ENCODE results near the gene SLIT3.

The SLIT3 gene

GRCh38 chr5:169104937-169105494 is 195.9 kb downstream of the SLIT3 start:
- Mint-ChIP-seq H3K4me1 (no peaks in the 10 kb centered on the region), H3K36me3 (no peaks in the 10 kb centered on the region), H3K27ac (no peak overlapping the region), H3K27me3 (no peaks in the 10 kb centered on the region), H3K4me3 (no peak overlapping the region), H3K9me3 (peaks cover 0 to 4% of the 10 kb centered on the region in 2 donors)
- ATAC-seq (replicated peaks) = no peak
- DNase-seq = no peak

GRCh38 chr5:169103586-169104181 is 197.3 kb downstream of the SLIT3 start:
- Mint-ChIP-seq H3K27ac (no peak overlapping the region), H3K36me3 (no peaks in the 10 kb centered on the region), H3K4me3 (no peak overlapping the region), H3K4me1 (no peaks in the 10 kb centered on the region), H3K27me3 (no peaks in the 10 kb centered on the region), H3K9me3 (peaks cover 0 to 2% of the 10 kb centered on the region in 2 donors)
- no peak for ATAC-seq (replicated peaks)
- DNase-seq = no peak

- Mint-ChIP-seq H3K4me3 (no peak overlapping the region), H3K9me3 (peaks cover 0 to 2% of the 10 kb centered on the region in 2 donors), H3K27ac (no peak overlapping the region), H3K4me1 (no peaks in the 10 kb centered on the region), H3K36me3 (no peaks in the 10 kb centered on the region), H3K27me3 (peaks cover 0 to 4% of the 10 kb centered on the region in 2 donors)
- ATAC-seq (replicated peaks) = no peak
- no peak for DNase-seq
Observed at GRCh38 chr5:169101966-169102365, 199.0 kb downstream of the SLIT3 start.

GRCh38 chr5:169100735-169101075 is 200.2 kb downstream of the SLIT3 start:
- Mint-ChIP-seq H3K4me3 (no peak overlapping the region), H3K4me1 (no peaks in the 10 kb centered on the region), H3K27ac (no peak overlapping the region), H3K9me3 (peaks cover 0 to 2% of the 10 kb centered on the region in 2 donors), H3K36me3 (no peaks in the 10 kb centered on the region), H3K27me3 (peaks cover 0 to 4% of the 10 kb centered on the region in 2 donors)
- no peak for DNase-seq
- ATAC-seq (replicated peaks) = no peak

GRCh38 chr5:169099801-169100734 is 200.9 kb downstream of the SLIT3 start:
- H3K9me3 Mint-ChIP-seq = peaks cover 0 to 1% of the 10 kb centered on the region in 2 donors
- H3K4me1 Mint-ChIP-seq = no peaks in the 10 kb centered on the region
- H3K4me3 Mint-ChIP-seq = no peak overlapping the region
- peaks cover 0 to 4% of the 10 kb centered on the region in 2 donors for H3K27me3 Mint-ChIP-seq
- no peak for ATAC-seq (replicated peaks)
- DNase-seq = no peak
- no peak overlapping the region for H3K27ac Mint-ChIP-seq
- H3K36me3 Mint-ChIP-seq = no peaks in the 10 kb centered on the region

- Mint-ChIP-seq H3K27ac (no peak overlapping the region), H3K4me1 (no peaks in the 10 kb centered on the region), H3K27me3 (peaks cover 0 to 4% of the 10 kb centered on the region in 2 donors), H3K36me3 (no peaks in the 10 kb centered on the region), H3K9me3 (no peaks in the 10 kb centered on the region), H3K4me3 (no peak overlapping the region)
- DNase-seq (no peak), ATAC-seq (replicated peaks) (no peak)
Observed at GRCh38 chr5:169098331-169099121, 202.4 kb downstream of the SLIT3 start.

- DNase-seq = no peak
- Mint-ChIP-seq H3K4me1 (no peaks in the 10 kb centered on the region), H3K4me3 (no peak overlapping the region), H3K36me3 (no peaks in the 10 kb centered on the region), H3K27ac (no peak overlapping the region), H3K9me3 (no peaks in the 10 kb centered on the region), H3K27me3 (peaks cover 0 to 4% of the 10 kb centered on the region in 2 donors)
- no peak for ATAC-seq (replicated peaks)
Observed at GRCh38 chr5:169097374-169098326, 203.3 kb downstream of the SLIT3 start.

GRCh38 chr5:169095976-169096375 is 205.0 kb downstream of the SLIT3 start:
- Mint-ChIP-seq H3K4me3 (no peak overlapping the region), H3K9me3 (no peaks in the 10 kb centered on the region), H3K27ac (no peak overlapping the region), H3K4me1 (no peaks in the 10 kb centered on the region), H3K36me3 (no peaks in the 10 kb centered on the region), H3K27me3 (peaks cover 0 to 4% of the 10 kb centered on the region in 2 donors)
- ATAC-seq (replicated peaks) (no peak), DNase-seq (no peak)

GRCh38 chr5:169095410-169095960 is 205.5 kb downstream of the SLIT3 start:
- ATAC-seq (replicated peaks) = no peak
- no peak overlapping the region for H3K4me3 Mint-ChIP-seq
- peaks cover 3% of the 10 kb centered on the region in 2 donors for H3K9me3 Mint-ChIP-seq
- no peaks in the 10 kb centered on the region for H3K36me3 Mint-ChIP-seq
- H3K4me1 Mint-ChIP-seq = no peaks in the 10 kb centered on the region
- H3K27me3 Mint-ChIP-seq = peaks cover 0 to 4% of the 10 kb centered on the region in 2 donors
- H3K27ac Mint-ChIP-seq = no peak overlapping the region
- no peak for DNase-seq

GRCh38 chr5:169094586-169095409 is 206.1 kb downstream of the SLIT3 start:
- Mint-ChIP-seq H3K4me1 (no peaks in the 10 kb centered on the region), H3K36me3 (no peaks in the 10 kb centered on the region), H3K27me3 (peaks cover 0 to 4% of the 10 kb centered on the region in 2 donors), H3K9me3 (peaks cover 4 to 6% of the 10 kb centered on the region in 2 donors), H3K27ac (no peak overlapping the region), H3K4me3 (no peak overlapping the region)
- DNase-seq (no peak), ATAC-seq (replicated peaks) (no peak)

GRCh38 chr5:169091396-169091980 is 209.5 kb downstream of the SLIT3 start:
- H3K9me3 Mint-ChIP-seq = peaks cover 4 to 8% of the 10 kb centered on the region in 2 donors
- no peak overlapping the region for H3K4me3 Mint-ChIP-seq
- no peaks in the 10 kb centered on the region for H3K4me1 Mint-ChIP-seq
- H3K36me3 Mint-ChIP-seq = no peaks in the 10 kb centered on the region
- no peaks in the 10 kb centered on the region for H3K27me3 Mint-ChIP-seq
- DNase-seq (no peak), ATAC-seq (replicated peaks) (no peak)
- no peak overlapping the region for H3K27ac Mint-ChIP-seq

GRCh38 chr5:169089343-169089742 is 211.6 kb downstream of the SLIT3 start:
- H3K4me3 Mint-ChIP-seq = no peak overlapping the region
- peaks cover 4 to 10% of the 10 kb centered on the region in 2 donors for H3K9me3 Mint-ChIP-seq
- no peak for DNase-seq
- H3K4me1 Mint-ChIP-seq = no peaks in the 10 kb centered on the region
- no peaks in the 10 kb centered on the region for H3K36me3 Mint-ChIP-seq
- H3K27me3 Mint-ChIP-seq = no peaks in the 10 kb centered on the region
- no peak overlapping the region for H3K27ac Mint-ChIP-seq
- ATAC-seq (replicated peaks) = no peak
